Fibroblast of mammary gland (primary cell): ENCODE measurements around the gene EHBP1.

Source experiments
- DNase-seq: peaks from one replicate; pipeline ENCODE4 v3.0.0-alpha.2; 2010; ENCODE audit warnings: low read depth
- H3K4me3 ChIP-seq: 2 replicates; pipeline ENCODE4 v1.5.1; 2011; ENCODE audit warnings: low read depth, mild to moderate bottlenecking, low read length, moderate library complexity; ENCODE audit not compliant: control insufficient read depth
- CTCF ChIP-seq: conservative IDR thresholded peaks from 2 replicates; pipeline ENCODE4 v1.5.1; 2011; ENCODE audit warnings: low read depth, low read length, inconsistent platforms; ENCODE audit not compliant: control insufficient read depth, insufficient read depth

The EHBP1 gene

DNA sequence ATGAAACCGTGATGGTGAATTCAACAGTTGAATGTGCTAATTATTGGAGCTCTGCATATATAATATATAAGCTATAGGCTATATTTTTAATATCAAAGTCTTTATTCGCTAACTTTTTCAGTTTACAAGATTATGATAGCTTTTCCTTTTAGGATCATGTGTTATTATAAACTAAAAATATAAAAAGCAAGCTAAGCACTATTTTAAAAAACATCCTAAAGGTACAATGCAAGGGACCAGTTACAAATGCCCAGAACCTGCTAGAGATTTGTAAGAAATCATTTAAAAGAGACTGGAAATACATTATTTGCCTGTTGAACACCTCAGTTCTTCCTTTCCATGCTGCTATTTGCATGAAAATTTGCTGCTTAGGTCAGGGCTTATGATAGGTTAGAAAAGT, 43.4 kb upstream of the EHBP1 start:
- DNase-seq: no peak
- TF ChIP-seq CTCF: no peak
- no peak overlapping the region for H3K4me3 ChIP-seq

GRCh38 chr2:62662554-62662953, 43.0 kb upstream of the EHBP1 start:
- H3K4me3 ChIP-seq: no peak overlapping the region
- no peak for TF ChIP-seq CTCF
- DNase-seq: no peak

DNA sequence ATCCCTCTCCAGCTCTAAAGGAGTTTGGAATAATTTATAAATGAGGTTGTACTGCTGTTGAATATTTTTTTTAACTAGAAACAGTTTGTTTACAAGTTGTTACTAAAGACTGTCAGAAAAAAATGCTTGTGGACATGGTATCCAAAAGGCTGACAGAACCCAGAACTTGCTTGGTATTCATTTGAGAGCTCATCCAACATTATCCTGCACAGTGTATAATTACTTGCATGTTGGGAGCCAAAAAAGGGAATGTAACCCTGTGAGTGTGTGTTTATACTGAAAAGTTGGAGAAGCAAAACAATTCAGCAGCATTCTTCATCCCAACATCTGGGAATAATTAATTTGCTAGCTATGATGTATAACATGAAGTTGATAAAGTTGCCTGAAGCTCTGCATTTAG, 42.1 kb upstream of the EHBP1 start:
- H3K4me3 ChIP-seq: no peak overlapping the region
- no peak for TF ChIP-seq CTCF
- peak; percentile 96 for DNase-seq

DNA sequence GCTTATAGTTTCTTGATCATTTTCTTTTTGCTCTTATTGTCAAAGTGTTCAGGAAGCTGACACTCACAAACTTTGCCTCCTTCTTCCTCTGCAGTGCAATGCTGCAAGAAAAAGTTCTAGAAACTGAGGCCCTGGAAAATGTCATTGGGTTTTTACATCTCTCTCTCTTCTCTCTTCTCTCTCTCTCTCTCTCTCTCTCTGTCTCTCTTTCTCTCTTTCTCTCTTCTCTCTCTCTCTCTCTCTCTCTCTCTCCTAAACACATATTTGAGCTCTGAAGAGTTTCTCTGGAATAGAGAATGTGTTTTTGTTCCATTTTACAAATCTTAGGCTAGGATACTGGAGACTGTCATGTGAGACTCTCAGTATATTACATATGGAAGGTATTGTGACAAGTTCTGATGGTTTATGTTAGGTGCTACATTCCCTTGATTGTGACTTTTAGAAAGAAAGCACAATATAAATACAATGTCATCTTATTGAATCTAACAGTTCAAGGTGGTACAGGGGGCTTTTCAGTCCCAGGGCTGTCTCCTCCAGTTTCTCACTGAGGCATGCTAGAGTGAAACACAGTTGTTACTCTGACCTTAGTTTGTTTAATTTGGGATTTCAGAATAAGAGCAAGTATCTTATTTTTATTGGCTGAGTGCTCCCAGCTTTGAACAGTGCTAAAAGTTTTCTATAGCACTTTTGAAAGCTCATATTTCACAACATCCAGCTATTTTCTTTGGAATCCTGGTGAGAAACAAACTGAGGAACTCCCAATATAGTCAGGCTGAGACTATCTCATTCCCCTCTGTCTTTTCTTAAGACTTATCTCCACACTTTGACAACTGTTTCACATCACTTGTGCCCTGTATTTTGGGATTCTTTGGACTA, 41.4 kb upstream of the EHBP1 start:
- TF ChIP-seq CTCF: no peak
- DNase-seq: peak; percentile 83
- no peak overlapping the region for H3K4me3 ChIP-seq

DNA sequence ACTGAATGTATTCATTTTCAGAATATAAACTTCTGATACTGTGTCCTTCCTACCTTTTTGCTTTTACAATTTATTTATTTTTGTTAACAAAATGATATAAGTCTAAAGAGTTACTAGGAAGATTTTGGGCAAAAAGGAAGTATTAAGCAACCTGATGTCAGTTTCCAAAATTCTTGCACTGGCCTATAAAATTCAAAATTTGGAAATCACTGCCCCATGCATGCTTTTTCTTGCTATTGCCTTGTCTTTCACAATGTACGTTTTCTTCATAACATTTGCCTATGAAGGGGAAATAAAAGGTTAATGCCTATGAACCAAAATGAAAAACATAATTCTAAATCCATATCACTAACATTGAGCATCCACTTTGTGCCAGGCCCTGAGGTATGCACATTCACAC, 40.1 kb upstream of the EHBP1 start:
- TF ChIP-seq CTCF: no peak
- DNase-seq: no peak
- no peak overlapping the region for H3K4me3 ChIP-seq

GRCh38 chr2:62669180-62669579, 36.3 kb upstream of the EHBP1 start:
- DNase-seq: no peak
- TF ChIP-seq CTCF: no peak
- H3K4me3 ChIP-seq: no peak overlapping the region
